Ishikawa (cell line): Measurements from ENCODE around the gene PLPP4.

ENCODE experiments used
- CEBPB ChIP-seq: IDR thresholded peaks from 2 replicates; pipeline ENCODE4 v1.6.1; 2012
- EP300 ChIP-seq: IDR thresholded peaks from 2 replicates; pipeline ENCODE4 v1.6.1; 2012; ENCODE audit warnings: borderline replicate concordance
- NFIC ChIP-seq: IDR thresholded peaks from 2 replicates; pipeline ENCODE4 v1.6.1; 2012
- ZBTB7A ChIP-seq: IDR thresholded peaks from 2 replicates; pipeline ENCODE4 v1.6.1; 2012; ENCODE audit warnings: low read depth
- TF ChIP-seq, protein P1 (sequence below): IDR thresholded peaks from 2 replicates; pipeline ENCODE4 v1.6.1; 2012
- TF ChIP-seq, protein P2 (sequence below): IDR thresholded peaks from 2 replicates; pipeline ENCODE4 v1.6.1; 2012

DNA sequence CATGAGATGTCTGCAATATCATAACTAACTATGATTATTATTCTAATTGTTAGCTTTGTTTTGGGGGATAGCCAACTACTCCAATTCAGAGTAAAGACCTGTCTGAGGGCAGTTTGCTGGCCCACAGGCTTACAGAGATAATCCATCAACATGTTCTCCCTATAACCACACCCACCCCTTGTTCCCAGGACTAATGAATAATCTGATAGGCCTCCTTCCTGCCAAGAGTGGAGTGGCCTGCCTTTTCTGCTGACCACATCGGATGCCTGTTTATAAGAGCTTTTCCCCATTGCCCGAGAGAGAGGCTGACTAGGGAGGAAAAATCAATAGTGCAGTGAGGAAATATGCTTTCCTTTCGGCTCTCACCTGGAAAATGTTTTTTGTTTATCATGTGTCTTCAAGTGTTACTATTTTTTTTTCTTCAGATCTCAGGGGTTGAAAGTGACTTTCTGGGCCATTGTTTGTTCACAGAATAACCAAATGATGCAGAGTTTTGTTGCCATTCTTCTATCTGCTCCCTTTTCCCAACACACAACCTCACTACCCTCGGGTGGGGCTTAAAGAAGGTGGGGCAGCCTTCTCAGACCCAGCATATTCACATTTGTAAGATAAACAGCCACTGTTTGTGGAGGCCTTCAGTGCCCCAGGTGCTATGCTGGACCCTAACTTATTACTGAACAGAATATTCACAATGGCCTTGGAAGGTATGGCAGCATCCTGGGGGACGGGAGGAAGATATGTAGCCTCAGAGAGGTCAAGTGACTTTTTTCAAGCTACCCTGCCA is 38.4 kb downstream of the PLPP4 start:
- TF ChIP-seq, protein P1, sequence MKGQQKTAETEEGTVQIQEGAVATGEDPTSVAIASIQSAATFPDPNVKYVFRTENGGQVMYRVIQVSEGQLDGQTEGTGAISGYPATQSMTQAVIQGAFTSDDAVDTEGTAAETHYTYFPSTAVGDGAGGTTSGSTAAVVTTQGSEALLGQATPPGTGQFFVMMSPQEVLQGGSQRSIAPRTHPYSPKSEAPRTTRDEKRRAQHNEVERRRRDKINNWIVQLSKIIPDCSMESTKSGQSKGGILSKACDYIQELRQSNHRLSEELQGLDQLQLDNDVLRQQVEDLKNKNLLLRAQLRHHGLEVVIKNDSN: no peak
- TF ChIP-seq CEBPB: no peak
- TF ChIP-seq ZBTB7A: no peak
- TF ChIP-seq EP300: no peak
- TF ChIP-seq, protein P2, sequence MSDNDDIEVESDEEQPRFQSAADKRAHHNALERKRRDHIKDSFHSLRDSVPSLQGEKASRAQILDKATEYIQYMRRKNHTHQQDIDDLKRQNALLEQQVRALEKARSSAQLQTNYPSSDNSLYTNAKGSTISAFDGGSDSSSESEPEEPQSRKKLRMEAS: no peak
- TF ChIP-seq NFIC: no peak
